BJ (cell line): ENCODE results near the gene NDUFV3. TPM values are rescaled to one million over a fixed set of nuclear protein-coding genes. Genes with fewer than 3 reads are reported as not detected.
A peak's percentile ranks its signal among the peaks of the same experiment; 100 is the strongest.

Experiments used
- CTCF ChIA-PET: fragments of 350-600 bp; formaldehyde crosslinking; extraction: SDS; loops from one replicate; lab custom pipeline; 2021; ENCODE audit warnings: antibody characterized with exemption, inconsistent platforms; lab: Yijun Ruan, JAX
- POLR2A ChIA-PET: fragments of 300-600 bp; sonication (Branson Sonifier 250); formaldehyde crosslinking; extraction: SDS; loops from one replicate; lab custom pipeline; 2021; ENCODE audit warnings: antibody characterized with exemption; lab: Charles Lee
- DNase-seq: peaks from one replicate; pipeline ENCODE4 v3.0.0-alpha.2; 2011; ENCODE audit warnings: low read depth
- H3K27me3 ChIP-seq: 2 replicates; pipeline ENCODE4 v1.6.0; 2011; ENCODE audit warnings: low read length; ENCODE audit not compliant: control insufficient read depth, insufficient read depth
- H3K36me3 ChIP-seq: 2 replicates; pipeline ENCODE4 v1.5.1; 2011; ENCODE audit warnings: low read length; ENCODE audit not compliant: control insufficient read depth, insufficient read depth
- H3K4me3 ChIP-seq: 2 replicates; pipeline ENCODE4 v1.5.1; 2011; ENCODE audit warnings: low read depth, mild to moderate bottlenecking, control low read depth, low read length
- CTCF ChIP-seq: IDR thresholded peaks from 2 replicates; pipeline ENCODE4 v1.5.1; 2011; ENCODE audit warnings: low read depth, mild to moderate bottlenecking, control low read depth, inconsistent platforms, low read length, moderate library complexity; ENCODE audit not compliant: insufficient read depth
- polyA plus RNA-seq: library from polyadenylated mRNA; depleted of rRNA; stranded (reverse); fragments of >200 nt; gene quantifications from 2 replicates; pipeline ENCODE4 v1.2.3, GENCODE V29; 2011

Gene NDUFV3
- polyA plus RNA-seq, 1 experiment, result 32.2 TPM

- Histone ChIP-seq H3K27me3 (no peaks in the 10 kb centered on the region), H3K4me3 (no peak overlapping the region), H3K36me3 (no peaks in the 10 kb centered on the region)
- ChIA-PET POLR2A (no interaction called here), CTCF (no interaction called here)
- no peak for TF ChIP-seq CTCF
- DNase-seq, result no peak
Observed at GRCh38 chr21:42880352-42880751, 12.8 kb upstream of the NDUFV3 start.

- POLR2A ChIA-PET, result no interaction called here
- Histone ChIP-seq H3K4me3 (no peak overlapping the region), H3K36me3 (no peaks in the 10 kb centered on the region), H3K27me3 (no peaks in the 10 kb centered on the region)
- no peak for TF ChIP-seq CTCF
- no peak for DNase-seq
- CTCF ChIA-PET, result no interaction called here
Observed at GRCh38 chr21:42883921-42884320, 9.2 kb upstream of the NDUFV3 start.

GRCh38 chr21:42887326-42887725 lies 5.8 kb upstream of the NDUFV3 start:
- CTCF ChIA-PET, result no interaction called here
- Histone ChIP-seq H3K27me3 (no peaks in the 10 kb centered on the region), H3K4me3 (no peak overlapping the region), H3K36me3 (no peaks in the 10 kb centered on the region)
- TF ChIP-seq CTCF, result no peak
- POLR2A ChIA-PET, result no interaction called here
- no peak for DNase-seq

GRCh38 chr21:42892582-42892930 lies 553 bp upstream of the NDUFV3 start:
- no peak for TF ChIP-seq CTCF
- ChIA-PET CTCF (interaction anchor here (2.0 kb wide), 1 partner anchor 39 kb away, joined by 4 read pairs; no protein-coding TSS in a partner anchor), POLR2A (no interaction called here)
- H3K4me3 ChIP-seq, result peak overlapping the region; percentile 75
- DNase-seq, result no peak
- H3K27me3 ChIP-seq, result no peaks in the 10 kb centered on the region
- peaks cover 4% of the 10 kb centered on the region for H3K36me3 ChIP-seq

- POLR2A ChIA-PET, result no interaction called here
- TF ChIP-seq CTCF, result no peak
- Histone ChIP-seq H3K27me3 (no peaks in the 10 kb centered on the region), H3K4me3 (no peak overlapping the region), H3K36me3 (peaks cover 21% of the 10 kb centered on the region)
- CTCF ChIA-PET, result interaction anchor here (0.5 to 0.9 kb wide), 2 partner anchors 23 to 38 kb away, joined by 3 to 4 read pairs; no protein-coding TSS in a partner anchor
- no peak for DNase-seq
Observed at GRCh38 chr21:42900446-42900845, 7.3 kb downstream of the NDUFV3 start.
